ENCODE results near the gene APEX1.

DNA sequence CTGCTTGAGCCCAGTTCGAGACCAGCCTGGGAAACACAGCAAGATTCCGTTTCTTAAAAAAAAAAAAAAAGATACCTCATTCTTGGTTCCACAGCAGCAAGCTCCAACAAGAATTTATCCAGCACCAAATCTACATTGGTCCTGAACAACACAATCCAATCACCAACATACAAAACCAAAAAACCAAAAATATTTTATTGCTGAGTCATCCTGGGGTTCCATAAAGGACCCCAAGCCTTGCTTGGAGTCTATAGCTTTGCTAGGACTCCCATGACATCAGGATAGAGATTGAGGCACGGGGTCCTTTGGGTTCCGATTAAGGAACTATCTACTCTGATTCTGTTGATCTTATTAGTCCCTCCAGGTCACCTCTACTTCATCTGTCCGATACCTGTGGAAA is 8.1 kb upstream of the APEX1 start:
- TF ChIP-seq, protein P1, sequence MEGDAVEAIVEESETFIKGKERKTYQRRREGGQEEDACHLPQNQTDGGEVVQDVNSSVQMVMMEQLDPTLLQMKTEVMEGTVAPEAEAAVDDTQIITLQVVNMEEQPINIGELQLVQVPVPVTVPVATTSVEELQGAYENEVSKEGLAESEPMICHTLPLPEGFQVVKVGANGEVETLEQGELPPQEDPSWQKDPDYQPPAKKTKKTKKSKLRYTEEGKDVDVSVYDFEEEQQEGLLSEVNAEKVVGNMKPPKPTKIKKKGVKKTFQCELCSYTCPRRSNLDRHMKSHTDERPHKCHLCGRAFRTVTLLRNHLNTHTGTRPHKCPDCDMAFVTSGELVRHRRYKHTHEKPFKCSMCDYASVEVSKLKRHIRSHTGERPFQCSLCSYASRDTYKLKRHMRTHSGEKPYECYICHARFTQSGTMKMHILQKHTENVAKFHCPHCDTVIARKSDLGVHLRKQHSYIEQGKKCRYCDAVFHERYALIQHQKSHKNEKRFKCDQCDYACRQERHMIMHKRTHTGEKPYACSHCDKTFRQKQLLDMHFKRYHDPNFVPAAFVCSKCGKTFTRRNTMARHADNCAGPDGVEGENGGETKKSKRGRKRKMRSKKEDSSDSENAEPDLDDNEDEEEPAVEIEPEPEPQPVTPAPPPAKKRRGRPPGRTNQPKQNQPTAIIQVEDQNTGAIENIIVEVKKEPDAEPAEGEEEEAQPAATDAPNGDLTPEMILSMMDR (IDR thresholded peaks at IDR 0.05), result no peak
- no peak for TF ChIP-seq FOXM1 (IDR thresholded peaks at IDR 0.05; ENCODE audit: low read depth)
- no peak for TF ChIP-seq YY1 (IDR thresholded peaks at IDR 0.05; ENCODE audit: low read depth)
- TF ChIP-seq TCF12 (IDR thresholded peaks at IDR 0.05), result no peak
- no peak for TF ChIP-seq POLR2AphosphoS5 (IDR thresholded peaks at IDR 0.05; ENCODE audit: low read depth, low read length)
- no peak for TF ChIP-seq RAD21 (IDR thresholded peaks at IDR 0.05; ENCODE audit: low read length)
- TF ChIP-seq TAF1 (IDR thresholded peaks at IDR 0.05; ENCODE audit: borderline replicate concordance, low read depth, low read length), result no peak
- TF ChIP-seq RCOR1 (IDR thresholded peaks at IDR 0.05; ENCODE audit: low read length), result no peak
- no peak for TF ChIP-seq JUND (IDR thresholded peaks at IDR 0.05)
- TF ChIP-seq NFIC (IDR thresholded peaks at IDR 0.05; ENCODE audit: borderline replicate concordance), result no peak
- TF ChIP-seq EP300 (IDR thresholded peaks at IDR 0.05; ENCODE audit: borderline replicate concordance in 1 of 2, low read depth in 1 of 2, low read length in 1 of 2), result no peak
- TF ChIP-seq, protein P2, sequence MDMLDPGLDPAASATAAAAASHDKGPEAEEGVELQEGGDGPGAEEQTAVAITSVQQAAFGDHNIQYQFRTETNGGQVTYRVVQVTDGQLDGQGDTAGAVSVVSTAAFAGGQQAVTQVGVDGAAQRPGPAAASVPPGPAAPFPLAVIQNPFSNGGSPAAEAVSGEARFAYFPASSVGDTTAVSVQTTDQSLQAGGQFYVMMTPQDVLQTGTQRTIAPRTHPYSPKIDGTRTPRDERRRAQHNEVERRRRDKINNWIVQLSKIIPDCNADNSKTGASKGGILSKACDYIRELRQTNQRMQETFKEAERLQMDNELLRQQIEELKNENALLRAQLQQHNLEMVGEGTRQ (IDR thresholded peaks at IDR 0.05; ENCODE audit: borderline replicate concordance, low read depth, low read length), result no peak
- TF ChIP-seq, protein P3, sequence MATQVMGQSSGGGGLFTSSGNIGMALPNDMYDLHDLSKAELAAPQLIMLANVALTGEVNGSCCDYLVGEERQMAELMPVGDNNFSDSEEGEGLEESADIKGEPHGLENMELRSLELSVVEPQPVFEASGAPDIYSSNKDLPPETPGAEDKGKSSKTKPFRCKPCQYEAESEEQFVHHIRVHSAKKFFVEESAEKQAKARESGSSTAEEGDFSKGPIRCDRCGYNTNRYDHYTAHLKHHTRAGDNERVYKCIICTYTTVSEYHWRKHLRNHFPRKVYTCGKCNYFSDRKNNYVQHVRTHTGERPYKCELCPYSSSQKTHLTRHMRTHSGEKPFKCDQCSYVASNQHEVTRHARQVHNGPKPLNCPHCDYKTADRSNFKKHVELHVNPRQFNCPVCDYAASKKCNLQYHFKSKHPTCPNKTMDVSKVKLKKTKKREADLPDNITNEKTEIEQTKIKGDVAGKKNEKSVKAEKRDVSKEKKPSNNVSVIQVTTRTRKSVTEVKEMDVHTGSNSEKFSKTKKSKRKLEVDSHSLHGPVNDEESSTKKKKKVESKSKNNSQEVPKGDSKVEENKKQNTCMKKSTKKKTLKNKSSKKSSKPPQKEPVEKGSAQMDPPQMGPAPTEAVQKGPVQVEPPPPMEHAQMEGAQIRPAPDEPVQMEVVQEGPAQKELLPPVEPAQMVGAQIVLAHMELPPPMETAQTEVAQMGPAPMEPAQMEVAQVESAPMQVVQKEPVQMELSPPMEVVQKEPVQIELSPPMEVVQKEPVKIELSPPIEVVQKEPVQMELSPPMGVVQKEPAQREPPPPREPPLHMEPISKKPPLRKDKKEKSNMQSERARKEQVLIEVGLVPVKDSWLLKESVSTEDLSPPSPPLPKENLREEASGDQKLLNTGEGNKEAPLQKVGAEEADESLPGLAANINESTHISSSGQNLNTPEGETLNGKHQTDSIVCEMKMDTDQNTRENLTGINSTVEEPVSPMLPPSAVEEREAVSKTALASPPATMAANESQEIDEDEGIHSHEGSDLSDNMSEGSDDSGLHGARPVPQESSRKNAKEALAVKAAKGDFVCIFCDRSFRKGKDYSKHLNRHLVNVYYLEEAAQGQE (IDR thresholded peaks at IDR 0.05; ENCODE audit: low read depth, low read length), result no peak

Data from SK-N-SH (cell line).